A172 (cell line): ENCODE data around the gene AHCY. TPM values are rescaled to one million over a fixed set of nuclear protein-coding genes. Genes with fewer than 3 reads are reported as not detected.
"Not testable (repeated sequence)": the region's sequence is repeated elsewhere in the genome, so short reads cannot be mapped to it uniquely, and the experiment has no call there.

ENCODE experiments used
- DNase-seq: peaks from one replicate; pipeline ENCODE4 v3.0.0-alpha.2; 2015; ENCODE audit warnings: low spot score
- total RNA-seq: library from RNA; depleted of rRNA; stranded (reverse); fragments of >200 nt; shearing (Covaris generic); gene quantifications from 2 replicates; pipeline ENCODE4 v1.2.3, GENCODE V29; 2014

The AHCY gene
- total RNA-seq, 1 experiment from 2014 or later, result 220 TPM

DNA sequence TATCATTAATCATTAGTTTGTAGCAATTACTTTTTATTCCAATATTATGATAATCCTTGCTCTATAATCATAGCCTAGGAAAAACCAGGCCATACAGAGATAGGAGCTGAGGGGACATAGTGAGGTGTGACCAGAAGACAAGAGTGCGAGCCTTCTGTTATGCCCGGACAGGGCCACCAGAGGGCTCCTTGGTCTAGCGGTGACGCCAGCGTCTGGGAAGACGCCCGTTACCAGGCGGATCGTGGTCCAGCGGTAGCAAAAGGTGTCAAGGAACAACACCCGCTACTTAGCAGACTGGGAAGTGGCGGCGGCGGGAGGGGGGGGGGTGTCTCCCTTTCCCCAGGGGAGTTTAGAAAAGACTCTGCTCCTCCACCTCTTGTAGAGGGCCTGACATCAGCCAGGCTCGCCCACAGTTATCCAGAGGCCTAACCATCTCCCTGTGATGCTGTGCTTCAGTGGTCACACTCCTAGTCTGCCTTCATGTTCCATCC, 4.8 kb downstream of the AHCY start:
- not testable (repeated sequence) for DNase-seq

DNA sequence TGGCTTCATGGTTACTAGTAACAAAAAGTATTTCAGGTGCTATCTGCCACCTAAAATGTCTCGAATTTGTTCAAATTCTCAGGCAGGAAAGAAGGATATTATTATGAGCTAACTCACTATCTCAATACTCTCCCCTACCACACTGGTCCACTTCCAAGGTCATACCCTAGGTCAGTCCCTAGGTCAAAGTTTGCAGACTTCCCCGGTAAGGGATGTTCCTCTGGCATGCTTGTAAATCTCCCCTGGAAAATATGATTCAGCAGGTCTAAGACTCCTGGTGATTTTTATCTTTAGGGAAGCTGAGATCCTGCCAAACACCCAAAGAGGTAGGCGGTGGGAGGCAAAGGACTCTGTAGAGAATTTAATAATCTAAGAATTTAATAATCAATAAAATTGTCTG, 6.7 kb downstream of the AHCY start:
- no peak for DNase-seq

DNA sequence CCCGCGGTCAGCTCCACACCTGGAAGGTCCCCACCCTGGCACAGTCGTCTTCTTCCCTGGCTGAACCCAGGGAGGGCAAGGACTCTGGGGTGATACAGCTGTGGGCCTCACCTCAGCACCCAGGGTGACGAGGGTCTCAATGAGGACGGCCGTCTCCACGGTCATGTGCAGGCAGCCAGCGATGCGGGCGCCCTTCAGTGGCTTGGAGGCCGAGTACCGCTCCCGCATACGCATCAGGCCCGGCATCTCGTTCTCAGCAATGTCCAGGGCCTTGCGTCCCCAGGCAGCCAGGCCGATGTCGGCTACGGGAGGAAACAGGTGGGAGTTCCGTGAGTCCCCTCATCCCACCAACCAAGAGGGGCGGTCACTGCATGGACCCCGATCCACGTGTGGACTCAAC, 7.9 kb downstream of the AHCY start:
- no peak for DNase-seq

DNA sequence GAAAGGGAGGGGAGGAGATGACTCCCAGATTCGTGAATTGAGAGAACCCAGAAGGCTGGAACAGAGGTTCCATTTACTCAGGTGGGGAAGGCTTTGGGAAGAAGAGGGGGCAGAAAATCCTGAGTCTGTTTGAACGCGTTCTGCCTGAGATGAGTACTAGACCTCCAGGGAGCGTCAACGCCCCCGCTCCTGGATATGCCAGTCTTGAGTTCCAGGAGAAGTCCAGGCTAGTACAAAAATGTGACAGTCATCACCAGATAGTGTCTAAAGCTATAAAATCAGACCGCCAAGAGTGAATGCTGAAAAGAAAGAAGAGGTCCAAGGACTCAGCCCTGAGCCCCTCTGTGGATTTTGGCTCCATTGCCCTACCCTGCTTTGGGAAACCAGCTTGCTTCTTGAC, 8.6 kb downstream of the AHCY start:
- no peak for DNase-seq

DNA sequence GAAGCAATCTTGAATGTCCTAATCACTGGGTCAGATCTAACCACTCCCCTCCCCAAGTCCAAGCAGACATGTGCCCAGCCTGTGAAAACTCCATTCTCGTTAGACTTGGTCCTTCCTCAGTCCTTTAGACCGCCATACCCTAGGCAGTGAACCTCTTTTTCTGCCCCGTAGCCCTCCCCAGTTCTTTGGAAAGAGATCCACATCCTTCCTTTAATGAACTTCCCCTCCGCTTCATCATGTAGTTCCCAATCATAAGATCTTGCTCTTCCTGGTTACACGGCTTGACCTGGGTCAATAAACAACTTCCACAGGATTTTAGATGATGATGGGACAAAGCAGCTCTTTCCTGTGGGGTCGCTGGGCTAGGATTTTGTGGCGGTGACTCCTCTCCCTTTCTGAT, 9.6 kb downstream of the AHCY start:
- DNase-seq, result no peak

DNA sequence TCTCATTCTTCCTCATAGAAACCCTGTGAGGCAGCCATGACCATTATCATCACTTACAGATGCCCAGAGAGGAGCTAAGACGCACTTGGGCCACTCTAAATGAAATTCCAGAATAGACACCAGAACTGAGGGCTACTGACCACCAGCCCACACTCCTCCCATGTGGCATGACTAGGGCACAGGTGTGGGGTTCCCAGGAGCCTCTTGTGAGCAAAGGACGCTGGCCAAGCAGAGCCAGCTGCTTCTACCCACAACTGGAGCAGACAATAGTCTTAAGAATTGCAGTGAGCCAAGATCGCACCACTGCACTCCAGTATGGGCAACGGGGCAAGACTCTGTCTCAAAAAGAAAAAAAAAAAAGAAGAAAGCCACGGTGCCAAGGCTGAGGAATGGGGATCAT, 10.0 kb downstream of the AHCY start:
- no peak for DNase-seq

DNA sequence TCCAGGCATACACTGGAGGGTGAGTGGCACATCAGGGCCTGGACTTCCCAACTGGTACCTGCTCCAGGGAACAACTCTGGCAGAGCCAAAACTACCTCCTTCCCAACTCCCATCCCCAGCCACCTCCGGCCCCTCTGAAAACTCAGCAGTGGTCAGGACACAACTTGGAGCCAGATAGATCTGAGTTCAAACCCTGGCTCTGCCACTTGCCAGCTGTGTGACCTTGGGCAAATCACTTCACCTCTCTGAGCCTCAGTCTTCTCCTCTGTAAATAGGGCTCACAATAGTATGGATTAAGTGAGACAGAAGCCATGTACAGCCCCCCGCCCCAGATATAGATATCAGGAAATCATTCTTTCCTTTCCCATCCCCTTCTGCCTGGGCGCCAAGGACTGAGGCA, 10.7 kb downstream of the AHCY start:
- DNase-seq, result no peak

DNA sequence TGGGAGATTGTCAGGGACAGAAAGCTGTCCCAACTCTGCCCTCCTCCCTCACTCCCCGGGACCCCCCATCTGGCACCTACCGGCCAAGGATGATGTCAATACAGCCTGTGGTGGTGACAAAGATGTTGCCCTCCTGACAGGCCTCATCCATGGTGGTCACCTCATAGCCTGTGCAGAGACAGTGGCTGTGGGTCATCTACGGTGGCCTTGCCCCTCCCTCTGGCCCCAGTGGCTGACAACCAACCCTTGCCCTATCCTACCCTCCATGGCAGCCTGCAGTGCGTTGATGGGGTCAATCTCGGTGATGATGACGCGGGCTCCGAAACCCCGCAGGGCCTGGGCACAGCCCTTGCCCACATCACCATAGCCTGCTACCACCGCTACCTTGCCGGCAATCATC, 12.7 kb downstream of the AHCY start:
- no peak for DNase-seq

DNA sequence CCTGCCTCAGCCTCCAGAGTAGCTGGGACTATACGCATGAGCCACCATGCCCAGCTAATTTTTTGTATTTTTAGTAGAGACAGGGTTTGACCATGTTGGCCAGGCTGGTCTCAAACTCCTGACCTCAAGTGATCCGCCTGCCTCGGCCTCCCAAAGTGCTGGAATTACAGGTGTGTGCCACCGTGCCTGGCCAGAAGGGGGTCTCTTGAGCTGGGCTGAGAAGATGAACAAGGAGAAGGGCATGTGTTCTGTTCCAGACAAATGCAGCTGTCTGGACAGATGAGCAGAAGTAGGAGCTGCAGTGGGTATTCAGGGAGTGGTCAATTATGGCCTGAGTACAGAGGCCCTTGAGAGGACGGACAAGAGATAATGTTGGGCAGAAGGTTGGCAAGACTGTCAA, 15.7 kb downstream of the AHCY start:
- not testable (repeated sequence) for DNase-seq

DNA sequence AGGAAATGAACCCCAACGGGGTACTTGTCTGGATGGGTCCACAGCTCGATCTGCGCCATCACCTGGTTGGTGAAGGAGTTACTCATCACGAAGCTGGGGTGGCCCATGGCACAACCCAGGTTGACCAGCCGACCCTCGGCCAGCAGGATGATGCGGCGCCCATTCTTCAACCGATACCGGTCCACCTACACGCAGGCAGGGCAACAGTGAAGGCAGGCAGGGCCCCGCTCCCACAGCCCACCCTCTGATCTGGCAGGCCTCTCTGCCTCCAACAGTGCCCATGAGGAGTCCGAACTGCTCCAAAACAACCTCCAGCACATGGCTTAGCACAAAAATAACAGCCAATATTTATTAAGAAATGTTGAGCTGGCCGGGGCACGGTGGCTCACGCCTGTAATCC, 17.7 kb downstream of the AHCY start:
- DNase-seq, result no peak

DNA sequence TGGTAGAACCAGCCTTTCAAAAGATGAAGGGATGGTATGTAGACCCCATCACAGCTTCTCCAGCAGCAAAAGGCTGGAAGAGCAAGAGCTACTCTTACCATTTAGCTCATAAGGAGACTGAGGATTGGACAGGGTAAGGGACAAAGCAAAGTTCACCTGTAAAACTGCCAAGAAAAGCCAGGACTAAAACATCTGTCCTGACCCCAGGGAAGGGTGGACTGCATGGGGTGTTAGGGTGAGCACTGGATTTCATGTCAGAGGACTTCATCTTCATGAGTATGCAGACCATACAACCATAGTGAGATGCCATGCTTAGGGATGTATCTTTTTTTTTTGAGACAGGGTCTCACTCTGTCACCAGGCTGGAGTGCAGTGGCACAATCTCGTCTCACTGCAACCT, 19.3 kb downstream of the AHCY start:
- no peak for DNase-seq

DNA sequence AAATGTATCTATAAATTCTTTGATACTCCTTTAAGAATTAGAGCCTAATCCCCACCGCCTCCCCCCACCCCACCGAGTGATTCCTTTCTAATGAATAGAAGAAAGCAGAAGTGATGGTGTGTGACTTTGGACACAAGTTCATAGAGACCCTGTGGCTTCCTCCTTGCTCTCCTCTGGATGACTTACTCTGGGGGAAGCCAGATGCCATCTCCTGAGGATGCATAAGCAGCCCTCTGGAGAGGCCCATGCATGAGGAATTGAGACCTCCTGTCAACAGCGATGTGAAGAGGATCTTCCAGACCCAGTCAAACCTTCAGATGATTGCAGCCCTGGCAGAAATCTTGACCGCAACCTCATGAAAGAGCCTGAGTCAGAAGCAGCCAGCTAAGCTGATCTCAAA, 21.1 kb downstream of the AHCY start:
- DNase-seq, result no peak

DNA sequence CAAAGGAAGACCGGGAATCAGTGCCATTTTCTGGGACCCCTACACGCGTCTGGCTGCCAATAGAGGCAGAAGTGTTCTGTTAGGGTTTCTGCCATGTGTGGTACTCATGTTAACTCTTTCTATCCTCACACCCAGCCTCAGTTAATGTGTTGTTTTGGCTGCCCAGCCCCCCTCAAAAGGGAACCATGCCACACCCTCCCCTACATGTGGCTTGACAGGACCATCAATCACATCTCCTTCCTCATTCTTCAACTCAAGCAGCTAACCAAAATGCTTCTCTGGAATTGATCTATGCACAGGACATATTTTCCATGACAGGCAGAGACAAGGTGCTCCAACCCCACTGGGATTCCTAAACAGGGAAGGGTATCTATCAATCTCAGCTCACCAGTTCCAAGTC, 22.0 kb downstream of the AHCY start:
- no peak for DNase-seq

DNA sequence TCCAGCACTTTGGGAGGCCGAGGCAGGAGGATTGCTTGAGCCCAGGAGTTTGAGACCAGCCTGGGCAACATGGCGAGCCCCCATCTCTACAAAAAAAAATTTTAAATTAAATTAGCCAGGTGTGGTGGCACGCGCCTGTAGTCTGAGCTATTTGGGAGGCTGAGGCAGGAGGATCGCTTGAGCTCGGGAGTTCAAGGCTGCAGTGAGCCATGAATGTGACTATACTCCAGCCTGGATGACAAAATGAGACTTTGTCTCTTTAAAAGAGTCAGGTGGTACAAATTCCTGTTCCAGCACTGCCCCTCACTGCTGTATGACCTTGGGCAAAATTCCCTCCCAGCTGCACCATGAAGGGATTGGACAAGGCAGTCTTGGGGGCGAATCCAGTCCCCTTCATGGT, 28.5 kb downstream of the AHCY start:
- DNase-seq, result no peak

DNA sequence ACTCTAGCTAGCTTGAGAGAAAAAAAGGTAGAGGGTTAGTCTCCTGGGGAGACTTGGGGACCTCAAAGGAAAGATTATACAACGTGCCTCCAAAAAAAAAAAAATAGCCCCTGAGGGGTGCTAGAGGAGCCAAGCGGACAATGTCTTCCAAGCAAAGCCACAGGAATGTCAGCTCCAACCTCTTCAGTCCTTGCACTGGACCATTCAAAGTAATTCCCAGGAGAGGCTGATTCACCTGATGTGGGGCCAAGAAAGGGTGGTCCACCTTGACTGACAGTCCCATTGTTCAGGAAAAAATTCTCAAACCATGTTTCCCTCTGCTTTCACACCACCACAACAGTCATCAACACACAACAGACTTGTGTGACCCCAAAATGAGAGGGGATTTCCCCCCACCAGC, 31.2 kb downstream of the AHCY start:
- DNase-seq, result peak; percentile 87

DNA sequence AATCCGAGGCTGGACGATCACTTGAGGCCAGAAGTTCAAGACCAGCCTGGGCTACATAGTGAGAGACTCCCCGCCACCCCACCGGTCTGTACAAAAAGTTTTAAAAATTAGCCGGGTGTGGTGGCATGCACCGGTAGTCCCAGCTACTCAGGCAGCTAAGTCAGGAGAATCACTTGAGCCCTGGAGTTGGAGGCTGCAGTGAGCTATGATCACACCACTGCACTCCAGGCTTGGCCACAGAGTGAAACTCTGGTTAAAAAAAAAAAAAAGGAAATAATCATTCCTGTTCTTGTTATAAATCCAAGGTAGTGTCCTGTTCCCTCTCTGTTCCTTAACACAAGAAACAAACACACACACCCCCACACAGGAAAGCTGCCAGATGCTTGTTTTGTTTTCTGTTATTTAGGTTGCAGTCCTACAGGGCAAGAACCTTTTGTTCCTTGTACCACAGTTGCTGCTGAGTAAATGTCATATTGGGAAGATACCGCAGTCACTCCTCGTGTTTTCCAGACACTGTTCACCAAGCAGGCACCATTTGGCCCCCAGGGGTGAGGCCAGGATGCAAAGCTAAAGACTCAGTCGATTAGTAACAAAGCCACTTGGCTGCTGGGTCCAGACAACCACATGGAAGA, 33.0 kb downstream of the AHCY start:
- DNase-seq, result no peak

DNA sequence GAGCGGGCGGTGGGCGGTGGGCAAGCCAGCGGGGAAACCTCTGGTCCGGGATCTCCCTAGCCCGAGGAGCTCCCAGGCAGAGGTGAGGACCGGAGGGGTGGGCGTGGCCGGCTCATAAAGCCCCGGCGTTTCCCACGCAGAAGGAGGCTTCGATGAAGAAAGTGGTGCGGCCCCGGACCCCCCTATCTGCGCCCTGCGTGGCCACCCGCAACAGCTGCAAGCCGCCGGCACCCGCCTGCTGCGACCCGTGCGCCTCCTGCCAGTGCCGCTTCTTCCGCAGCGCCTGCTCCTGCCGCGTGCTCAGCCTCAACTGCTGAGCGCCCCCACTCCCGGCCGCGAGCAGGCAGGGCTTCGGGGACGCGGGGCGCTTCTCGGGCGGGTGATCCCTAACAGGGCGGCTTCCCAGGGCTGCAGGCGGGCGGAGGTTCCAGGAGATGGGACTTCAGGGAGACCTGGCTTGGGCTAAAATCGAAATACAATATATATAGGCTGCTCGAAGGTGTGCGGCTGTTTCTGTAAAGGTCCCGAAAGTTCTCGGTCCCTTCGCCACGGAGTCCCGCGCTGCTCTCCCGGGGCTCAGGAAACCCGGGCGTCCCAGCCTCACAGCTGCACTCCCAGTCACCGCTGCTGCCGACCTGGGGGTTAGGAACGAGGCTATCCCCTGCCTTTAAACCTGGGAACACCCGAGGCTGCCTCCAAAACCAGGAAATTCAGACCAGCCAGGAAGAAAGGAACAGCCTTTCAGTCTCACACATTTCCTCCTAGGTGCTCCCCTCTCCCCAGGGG, 34.1 kb downstream of the AHCY start:
- DNase-seq, result no peak

DNA sequence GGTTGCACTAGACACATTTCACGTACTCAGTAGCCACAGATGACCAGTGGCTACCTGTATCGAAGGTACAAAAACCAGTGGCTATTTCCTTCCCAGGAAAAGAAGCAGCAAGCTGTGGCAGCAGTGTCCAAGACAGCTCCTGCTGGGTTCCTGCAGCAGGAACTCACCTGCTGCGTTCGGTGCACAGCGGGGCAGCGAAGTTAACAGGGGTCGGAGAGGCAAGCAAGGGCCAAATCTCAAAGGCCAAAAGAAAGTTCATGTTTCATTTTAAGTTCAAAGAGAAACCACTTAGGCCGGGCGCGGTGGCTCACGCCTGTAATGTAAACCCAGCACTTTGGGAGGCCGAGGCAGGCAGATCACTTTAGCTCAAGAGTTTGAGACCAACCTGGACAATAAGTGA, 35.0 kb downstream of the AHCY start:
- no peak for DNase-seq

DNA sequence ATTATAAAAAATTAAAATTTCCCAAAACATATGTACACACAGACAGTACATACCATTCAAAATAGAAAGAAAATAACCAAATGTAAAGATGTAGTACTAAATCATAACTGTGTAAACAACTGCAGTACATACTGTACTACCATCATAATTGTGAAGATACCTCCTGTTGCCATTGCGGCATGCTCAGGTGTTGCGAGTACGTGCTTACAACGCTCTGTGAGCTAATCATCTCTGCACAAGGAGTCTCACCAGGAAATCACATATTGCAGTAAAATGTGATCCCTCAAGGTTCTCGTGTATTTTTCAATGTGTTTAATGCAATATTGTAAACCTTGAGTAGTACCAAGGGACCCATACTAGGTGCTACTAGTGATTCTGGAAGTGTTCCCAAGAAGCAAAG, 39.0 kb downstream of the AHCY start:
- no peak for DNase-seq

DNA sequence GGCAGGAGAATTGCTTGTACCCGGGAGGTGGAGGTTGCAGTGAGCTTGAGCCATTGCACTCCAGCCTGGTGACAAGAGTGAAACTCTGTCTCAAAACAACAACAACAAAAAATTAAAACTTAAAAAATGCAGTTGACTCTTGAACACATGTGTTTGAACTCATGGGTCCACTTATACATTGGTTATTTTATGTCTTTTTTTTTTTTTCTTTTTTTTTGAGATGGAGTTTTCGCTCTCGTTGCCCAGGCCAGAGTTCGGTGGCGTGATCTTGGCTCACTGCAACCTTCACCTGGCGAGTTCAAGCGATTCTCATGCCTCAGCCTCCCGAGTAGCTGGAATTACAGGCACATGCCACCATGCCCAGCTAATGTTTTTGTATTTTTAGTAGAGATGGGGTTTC, 39.7 kb downstream of the AHCY start:
- not testable (repeated sequence) for DNase-seq

DNA sequence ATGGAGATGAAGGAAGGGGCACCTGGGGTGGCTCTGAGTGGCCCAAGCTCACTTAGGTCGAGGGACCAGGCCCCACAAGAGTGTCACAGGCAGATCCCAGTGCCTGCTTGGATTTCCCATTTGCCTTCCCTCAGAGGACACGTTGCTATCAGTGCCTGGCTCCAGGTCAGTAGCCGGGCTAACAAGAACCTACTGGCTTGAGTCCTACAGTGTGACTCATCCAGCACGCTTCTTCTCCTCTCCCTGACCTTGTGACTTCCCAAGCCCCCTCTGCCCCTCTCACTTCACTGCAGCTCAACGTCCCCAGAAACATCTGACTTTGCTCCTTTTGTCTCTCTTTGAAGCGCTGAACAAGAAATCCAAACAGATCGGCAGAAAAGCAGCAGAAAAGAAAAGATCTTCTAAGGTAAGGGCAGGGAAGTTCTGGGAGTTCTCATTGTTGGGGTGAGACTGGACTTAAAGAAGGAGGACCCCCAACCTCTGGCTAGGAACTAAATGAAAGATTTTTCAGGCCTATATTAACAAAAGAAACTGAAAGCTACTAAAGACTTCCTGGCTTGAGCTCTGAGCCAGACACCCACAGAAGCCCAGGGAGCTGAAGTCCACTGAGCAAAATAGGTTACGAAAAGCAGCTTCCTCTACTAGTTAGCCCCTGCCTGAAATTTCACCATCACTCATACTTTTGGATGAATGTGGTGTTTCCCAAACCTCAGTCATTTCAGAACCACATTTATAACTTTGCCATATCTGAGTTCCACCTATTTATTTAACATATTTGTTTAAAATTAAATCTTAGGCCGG, 40.5 kb downstream of the AHCY start:
- DNase-seq, result peak; percentile 50

DNA sequence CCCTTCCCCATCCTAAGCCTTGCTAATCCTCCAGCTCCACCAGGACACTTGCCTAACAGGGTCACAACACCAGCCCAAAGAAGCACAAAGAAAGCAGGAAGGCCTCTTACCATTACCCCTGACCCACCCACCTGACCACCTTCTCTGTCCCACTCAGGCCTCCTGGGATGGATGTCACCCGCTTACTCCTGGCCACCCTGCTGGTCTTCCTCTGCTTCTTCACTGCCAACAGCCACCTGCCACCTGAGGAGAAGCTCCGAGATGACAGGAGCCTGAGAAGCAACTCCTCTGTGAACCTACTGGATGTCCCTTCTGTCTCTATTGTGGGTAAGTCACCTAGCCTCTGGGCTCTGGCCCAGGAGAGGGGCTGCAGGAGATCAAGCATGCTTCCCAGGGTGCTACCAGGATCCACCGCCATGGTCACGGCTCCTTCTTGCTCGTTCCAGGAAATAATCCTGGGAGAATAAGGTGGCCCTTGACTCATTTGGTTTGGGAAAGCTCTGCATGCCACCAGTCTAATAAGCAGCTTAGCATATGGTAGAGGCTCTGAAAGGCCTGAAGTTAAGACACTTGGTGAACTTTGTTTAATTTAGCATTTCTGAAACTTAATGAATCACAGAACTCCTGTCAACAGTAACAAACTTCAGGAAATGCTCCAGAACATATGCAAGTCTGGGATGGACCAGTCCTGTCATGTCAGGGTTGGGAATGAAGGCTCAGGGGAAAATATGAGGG, 42.8 kb downstream of the AHCY start:
- DNase-seq, result no peak
